ENCODE data around the gene CCDC141. TPM values are rescaled to one million over a fixed set of nuclear protein-coding genes. Genes with fewer than 3 reads are reported as not detected.

CCDC141 gene
- total and polyA plus RNA-seq, 4 donors, result 2.1 to 48.1 (median 14.6) TPM

DNA sequence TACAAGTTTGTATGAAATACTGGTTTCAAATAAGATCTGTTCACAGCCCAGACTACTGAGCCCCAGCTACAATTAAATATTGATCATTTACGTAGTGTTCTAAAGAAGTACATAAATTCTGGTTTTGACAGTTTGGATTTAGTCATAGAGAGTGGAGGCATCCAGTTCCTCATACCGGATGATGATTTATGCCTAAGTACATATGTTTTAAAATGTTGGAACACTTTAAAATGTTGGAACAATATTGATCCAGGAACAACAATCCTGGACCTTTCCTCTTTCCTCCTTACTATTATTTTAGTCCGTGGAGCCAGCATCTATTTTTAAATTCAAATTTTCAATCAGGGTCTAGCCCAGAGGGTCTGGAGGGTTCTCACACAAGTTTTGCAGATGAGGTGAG, 220.0 kb downstream of the CCDC141 start:
- Histone ChIP-seq H3K36me3 (ENCODE audit: control insufficient read depth in 4 of 4, insufficient read depth in 4 of 4, low read length in 4 of 4) (peaks cover 0 to 1% (median 0%) of the 10 kb centered on the region in 4 donors), H3K27me3 (ENCODE audit: control insufficient read depth in 3 of 3, insufficient read depth in 3 of 3, low read length in 2 of 3) (no peaks in the 10 kb centered on the region), H3K9me3 (ENCODE audit: control insufficient read depth in 4 of 4, insufficient read depth in 3 of 4, low read length in 3 of 4) (no peaks in the 10 kb centered on the region), H3K27ac (ENCODE audit: low read depth in 1 of 2, low read length in 1 of 2) (peak overlapping the region in 1 of 2 donors; percentile 3), H3K4me3 (no peak overlapping the region), H3K9ac (ENCODE audit: insufficient read depth in 1 of 2, low read length in 2 of 2) (no peak overlapping the region), H3K4me1 (ENCODE audit: control insufficient read depth in 5 of 5, insufficient read depth in 5 of 5, low read length in 5 of 5) (peaks cover 0 to 20% (median 8%) of the 10 kb centered on the region in 5 donors)
- no peak for TF ChIP-seq CTCF (IDR thresholded peaks at IDR 0.05; ENCODE audit: control extremely low read depth, extremely low read depth)
- no peak for DNase-seq
- WGBS, 2 donors, result 69 to 76% methylated on average over 3 of the region's 3 CpGs
- ATAC-seq (ENCODE audit: insufficient read depth, low FRiP score), result no peak

GRCh38 chr2:178829299-178829960, 220.5 kb downstream of the CCDC141 start:
- TF ChIP-seq CTCF (IDR thresholded peaks at IDR 0.05; ENCODE audit: control extremely low read depth, extremely low read depth), result no peak
- Histone ChIP-seq H3K9ac (ENCODE audit: insufficient read depth in 1 of 2, low read length in 2 of 2) (no peak overlapping the region), H3K9me3 (ENCODE audit: control insufficient read depth in 4 of 4, insufficient read depth in 3 of 4, low read length in 3 of 4) (no peaks in the 10 kb centered on the region), H3K4me3 (no peak overlapping the region), H3K27me3 (ENCODE audit: control insufficient read depth in 3 of 3, insufficient read depth in 3 of 3, low read length in 2 of 3) (no peaks in the 10 kb centered on the region), H3K27ac (ENCODE audit: low read depth in 1 of 2, low read length in 1 of 2) (no peak overlapping the region), H3K4me1 (ENCODE audit: control insufficient read depth in 5 of 5, insufficient read depth in 5 of 5, low read length in 5 of 5) (peaks cover 0 to 17% (median 8%) of the 10 kb centered on the region in 5 donors), H3K36me3 (ENCODE audit: control insufficient read depth in 4 of 4, insufficient read depth in 4 of 4, low read length in 4 of 4) (peaks cover 0 to 1% (median 0%) of the 10 kb centered on the region in 4 donors)
- DNase-seq, result peak in 2 of 3 donors; percentile 53 to 73
- ATAC-seq (ENCODE audit: insufficient read depth, low FRiP score), result no peak
- WGBS, 2 donors, result 54 to 65% methylated on average over 3 of the region's 3 CpGs

- 72 to 80% methylated on average over 4 of the region's 4 CpGs for WGBS, 2 donors
- no peaks in the 10 kb centered on the region for H3K9me3 ChIP-seq (ENCODE audit: control insufficient read depth in 4 of 4, insufficient read depth in 3 of 4, low read length in 3 of 4)
Measured at GRCh38 chr2:178828486-178828881, 221.5 kb downstream of the CCDC141 start.

More at GRCh38 chr2:178828486-178828881, 221.5 kb downstream of the CCDC141 start:
- TF ChIP-seq CTCF (IDR thresholded peaks at IDR 0.05; ENCODE audit: control extremely low read depth, extremely low read depth), result no peak
- Histone ChIP-seq H3K4me3 (no peak overlapping the region), H3K4me1 (ENCODE audit: control insufficient read depth in 5 of 5, insufficient read depth in 5 of 5, low read length in 5 of 5) (peaks cover 0 to 16% (median 8%) of the 10 kb centered on the region in 5 donors), H3K27me3 (ENCODE audit: control insufficient read depth in 3 of 3, insufficient read depth in 3 of 3, low read length in 2 of 3) (no peaks in the 10 kb centered on the region), H3K27ac (ENCODE audit: low read depth in 1 of 2, low read length in 1 of 2) (no peak overlapping the region), H3K9ac (ENCODE audit: insufficient read depth in 1 of 2, low read length in 2 of 2) (no peak overlapping the region), H3K36me3 (ENCODE audit: control insufficient read depth in 4 of 4, insufficient read depth in 4 of 4, low read length in 4 of 4) (no peaks in the 10 kb centered on the region)
- peak in 1 of 3 donors; percentile 46 for DNase-seq
- ATAC-seq (ENCODE audit: insufficient read depth, low FRiP score), result no peak

Measured in lung (tissue), 12 donors.